IMR-90 (cell line): ENCODE results near the gene TRIM24. TPM values are rescaled to one million over a fixed set of nuclear protein-coding genes. Genes with fewer than 3 reads are reported as not detected.

Experiments used
- ATAC-seq: fragments of 200-7000 bp; cut with Tn5 transposase; 2 replicates; pipeline ENCODE4 v1.9.1; 2020; ENCODE audit warnings: low read depth, mild to moderate bottlenecking, moderate library complexity
- BruUV-seq: library from RNA; stranded (reverse); fragments of 400-500 nt; replicated peaks from 2 replicates; lab custom pipeline; 2021; lab: Mats Ljungman, UMichigan
- CTCF ChIA-PET: fragments of 300-600 bp; formaldehyde crosslinking; extraction: SDS; loops from one replicate; lab custom pipeline; 2021; ENCODE audit warnings: antibody characterized with exemption; lab: Yijun Ruan, JAX
- POLR2A ChIA-PET: fragments of 300-600 bp; sonication (Branson Sonifier 250); formaldehyde crosslinking; loops from one replicate; lab custom pipeline; 2022; ENCODE audit warnings: antibody characterized with exemption; ENCODE audit not compliant: unreplicated experiment; lab: Charles Lee
- DNase-seq: peaks from one replicate; pipeline ENCODE4 v3.0.0; 2013
- H2AFZ ChIP-seq: replicated peaks from 2 replicates; pipeline ENCODE3; 2013; ENCODE audit warnings: low read length, mild to moderate bottlenecking; ENCODE audit not compliant: poor library complexity
- H2AK5ac ChIP-seq: 2 replicates; pipeline ENCODE4 v1.6.1; 2013; ENCODE audit warnings: low read depth, low read length, inconsistent platforms
- H2AK9ac ChIP-seq: replicated peaks from 2 replicates; pipeline ENCODE3; 2013; ENCODE audit warnings: mild to moderate bottlenecking, low read depth, low read length, moderate library complexity; ENCODE audit not compliant: poor library complexity
- H2BK120ac ChIP-seq: 2 replicates; pipeline ENCODE4 v1.6.1; 2013; ENCODE audit warnings: low read depth, low read length, inconsistent platforms
- H2BK15ac ChIP-seq: 3 replicates; pipeline ENCODE4 v1.6.1; 2013; ENCODE audit warnings: low read depth, low read length, inconsistent platforms
- H2BK20ac ChIP-seq: 2 replicates; pipeline ENCODE4 v1.6.1; 2013; ENCODE audit warnings: low read depth, mild to moderate bottlenecking, inconsistent platforms, low read length, moderate library complexity
- H2BK5ac ChIP-seq: 2 replicates; pipeline ENCODE4 v1.6.1; 2013; ENCODE audit warnings: mild to moderate bottlenecking, low read depth, low read length, inconsistent platforms; ENCODE audit not compliant: poor library complexity, severe bottlenecking
- H3K14ac ChIP-seq: replicated peaks from 2 replicates; pipeline ENCODE4 v1.6.1; 2013; ENCODE audit warnings: low read depth, low read length, inconsistent platforms
- H3K18ac ChIP-seq: 2 replicates; pipeline ENCODE4 v1.6.1; 2013; ENCODE audit warnings: low read depth, low read length, control low read depth
- H3K23ac ChIP-seq: 2 replicates; pipeline ENCODE4 v1.6.1; 2013; ENCODE audit warnings: low read depth, low read length, inconsistent platforms
- H3K27ac ChIP-seq: 2 replicates; pipeline ENCODE4 v1.5.1; 2013; ENCODE audit warnings: mild to moderate bottlenecking, control low read depth, low read length; ENCODE audit not compliant: insufficient read depth
- H3K27me3 ChIP-seq: 2 replicates; pipeline ENCODE4 v1.6.1; 2013; ENCODE audit warnings: low read length; ENCODE audit not compliant: control insufficient read depth, insufficient read depth
- H3K36me3 ChIP-seq: 2 replicates; pipeline ENCODE4 v1.6.1; 2013; ENCODE audit warnings: low read length, mixed read lengths; ENCODE audit not compliant: control insufficient read depth, insufficient read depth
- H3K4ac ChIP-seq: 2 replicates; pipeline ENCODE4 v1.6.1; 2013; ENCODE audit warnings: low read depth, low read length, inconsistent platforms
- H3K4me1 ChIP-seq: 2 replicates; pipeline ENCODE4 v1.6.1; 2013; ENCODE audit warnings: low read length, mixed read lengths; ENCODE audit not compliant: control insufficient read depth, insufficient read depth
- H3K4me2 ChIP-seq: 2 replicates; pipeline ENCODE4 v1.6.1; 2013; ENCODE audit warnings: low read depth, mild to moderate bottlenecking, control low read depth, low read length, moderate library complexity
- H3K4me3 ChIP-seq: 2 replicates; pipeline ENCODE4 v1.5.1; 2013; ENCODE audit warnings: low read depth, mild to moderate bottlenecking, control low read depth, low read length, moderate library complexity; ENCODE audit not compliant: insufficient read depth
- H3K56ac ChIP-seq: 2 replicates; pipeline ENCODE4 v1.6.1; 2013; ENCODE audit warnings: low read length, inconsistent platforms; ENCODE audit not compliant: insufficient read depth; ENCODE audit errors: extremely low read depth
- H3K79me1 ChIP-seq, 2 experiments: 2 replicates each; pipeline ENCODE4 v1.6.1; 2013; ENCODE audit warnings: low read length in 2 of 2, inconsistent platforms in 1 of 2, low read depth in 1 of 2
- H3K9ac ChIP-seq: 2 replicates; pipeline ENCODE4 v1.6.1; 2013; ENCODE audit warnings: low read depth, low read length, control low read depth
- H3K9me1 ChIP-seq: 2 replicates; pipeline ENCODE4 v1.6.1; 2013; ENCODE audit warnings: low read length, inconsistent platforms; ENCODE audit not compliant: insufficient read depth
- H3K9me3 ChIP-seq: 2 replicates; pipeline ENCODE4 v1.6.1; 2013; ENCODE audit warnings: low read length; ENCODE audit not compliant: control insufficient read depth, insufficient read depth
- H4K20me1 ChIP-seq: 2 replicates; pipeline ENCODE4 v1.6.1; 2013; ENCODE audit warnings: low read length, inconsistent platforms; ENCODE audit not compliant: insufficient read depth
- H4K5ac ChIP-seq: 2 replicates; pipeline ENCODE4 v1.6.1; 2013; ENCODE audit warnings: mild to moderate bottlenecking, low read depth, low read length, control low read depth
- H4K8ac ChIP-seq, 2 experiments: 2 replicates each; pipeline ENCODE4 v1.6.1; 2013; ENCODE audit warnings: low read depth in 2 of 2, low read length in 2 of 2, control low read depth in 1 of 2, inconsistent platforms in 1 of 2
- H4K91ac ChIP-seq: 2 replicates; pipeline ENCODE4 v1.6.1; 2013; ENCODE audit warnings: low read depth, low read length, inconsistent platforms; ENCODE audit not compliant: insufficient read depth
- BHLHE40 ChIP-seq: fragments of 150-350 bp; IDR thresholded peaks from 2 replicates; pipeline ENCODE4 v1.6.1; 2016; ENCODE audit warnings: mild to moderate bottlenecking, low read depth, low read length
- CEBPB ChIP-seq: IDR thresholded peaks from 2 replicates; pipeline ENCODE4 v1.6.1; 2012; ENCODE audit warnings: low read depth, low read length, improper control_type of control experiment
- CTCF ChIP-seq: conservative IDR thresholded peaks from 2 replicates; pipeline ENCODE4 v1.5.1; 2012; ENCODE audit warnings: mild to moderate bottlenecking, low read depth, low read length, improper control_type of control experiment
- MAFK ChIP-seq: IDR thresholded peaks from 2 replicates; pipeline ENCODE4 v1.6.1; 2012; ENCODE audit warnings: low read depth, low read length, improper control_type of control experiment
- MAZ ChIP-seq: IDR thresholded peaks from 2 replicates; pipeline ENCODE4 v1.6.1; 2012; ENCODE audit warnings: low read depth, mild to moderate bottlenecking, low read length, improper control_type of control experiment, moderate library complexity, borderline replicate concordance
- MXI1 ChIP-seq: IDR thresholded peaks from 2 replicates; pipeline ENCODE4 v1.6.1; 2012; ENCODE audit warnings: low read depth, mild to moderate bottlenecking, low read length, moderate library complexity, borderline replicate concordance
- WGBS, 2 experiments: methylation state at CpG; one replicate each; pipeline versions ENCODE4 v1.1.5 to v1.1.7; 2013; ENCODE audit warnings: missing lambda C conversion rate in 2 of 2; ENCODE audit not compliant: insufficient read length in 1 of 2; ENCODE audit errors: extremely low coverage in 2 of 2; 5-methylcytosine and 5-hydroxymethylcytosine counted together
- dilution Hi-C: fragments of 300-500 bp; cut with HindIII; formaldehyde crosslinking; loops from one replicate; pipeline ENCODE4 v1.14.3; 2018; ENCODE audit warnings: low sequenced_read_pairs; ENCODE audit not compliant: unreplicated experiment
- in situ Hi-C: fragments of 300-500 bp; cut with MboI; formaldehyde crosslinking; loops from 3 replicates; pipeline ENCODE4 v1.14.3; 2019; ENCODE audit warnings: low sequenced_read_pairs, inconsistent platforms, mixed read lengths
- intact Hi-C: fragments of 100-400 bp; cut with micrococcal nuclease; formaldehyde crosslinking; loops from 2 replicates; pipeline ENCODE4 v1.10.0; 2022
- polyA plus RNA-seq, 3 experiments: library from polyadenylated mRNA; depleted of rRNA; stranded (reverse); fragments of >200 nt; gene quantifications; 2 replicates each; pipeline ENCODE4 v1.2.3, GENCODE V29; 2012; ENCODE audit warnings: low replicate concordance in 1 of 3
- total RNA-seq: library from RNA; depleted of rRNA; stranded (reverse); fragments of >200 nt; gene quantifications from 2 replicates; pipeline ENCODE4 v1.2.3, GENCODE V29; 2012
- TF ChIP-seq, protein P1 (sequence below): fragments of 150-350 bp; IDR thresholded peaks from 2 replicates; pipeline ENCODE4 v1.6.1; 2017; ENCODE audit warnings: mild to moderate bottlenecking, antibody characterized with exemption, low read length, low read depth

TRIM24 gene
- total and polyA plus RNA-seq, 2 of the 4 experiments (the other 2 are of a cell fraction): 4.1 to 5.7 TPM

- TF ChIP-seq BHLHE40: no peak
These were observed 26.2 kb upstream of the TRIM24 start (continued) for GRCh38 chr7:138433583-138434443.

DNA sequence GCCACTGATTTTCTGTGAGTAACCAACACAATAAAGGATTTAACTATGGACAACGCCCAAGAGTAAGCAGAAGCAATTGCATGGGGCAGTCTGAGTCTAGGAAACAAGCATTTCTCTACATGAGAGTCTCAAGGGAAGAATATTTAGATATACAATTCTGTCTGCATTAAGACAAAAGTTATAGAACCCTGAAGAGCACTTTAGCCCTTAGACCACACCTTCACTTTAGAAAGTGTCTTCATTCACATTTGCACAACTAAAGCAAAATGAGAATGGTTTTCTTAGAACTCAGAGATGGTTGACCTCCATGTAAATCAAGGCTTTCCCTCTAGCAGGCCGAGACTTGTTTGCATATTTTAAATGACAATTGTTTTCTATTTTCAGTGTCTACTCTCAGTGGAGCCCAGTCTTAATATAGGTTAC, 25.5 kb upstream of the TRIM24 start:
- Histone ChIP-seq H3K4me2 (no peak overlapping the region), H3K9me1 (no peaks in the 10 kb centered on the region), H3K14ac (no peak overlapping the region), H3K9me3 (peaks cover 10% of the 10 kb centered on the region), H4K5ac (no peak overlapping the region), H3K27me3 (no peaks in the 10 kb centered on the region), H3K23ac (no peak overlapping the region), H4K91ac (no peak overlapping the region), H3K36me3 (no peaks in the 10 kb centered on the region), H3K4me1 (no peaks in the 10 kb centered on the region), H2AFZ (no peak overlapping the region), H3K18ac (no peak overlapping the region), H2BK20ac (no peak overlapping the region), H3K79me1 (no peaks in the 10 kb centered on the region), H4K8ac (no peak overlapping the region), H3K27ac (no peak overlapping the region), H2AK5ac (no peak overlapping the region), H3K4me3 (no peak overlapping the region), H3K4ac (no peak overlapping the region), H4K20me1 (no peaks in the 10 kb centered on the region), H2BK5ac (no peak overlapping the region), H3K56ac (no peak overlapping the region), H2BK15ac (no peak overlapping the region), H3K9ac (no peak overlapping the region), H2AK9ac (no peak overlapping the region), H2BK120ac (no peak overlapping the region)
- ChIA-PET POLR2A (no interaction called here), CTCF (no interaction called here)
- no CpG with 5 or more reads among the region's 2 CpGs for WGBS, 2 experiments
- TF ChIP-seq MAFK (no peak), MXI1 (no peak), CTCF (no peak), MAZ (no peak), CEBPB (no peak)
- TF ChIP-seq, protein P1, sequence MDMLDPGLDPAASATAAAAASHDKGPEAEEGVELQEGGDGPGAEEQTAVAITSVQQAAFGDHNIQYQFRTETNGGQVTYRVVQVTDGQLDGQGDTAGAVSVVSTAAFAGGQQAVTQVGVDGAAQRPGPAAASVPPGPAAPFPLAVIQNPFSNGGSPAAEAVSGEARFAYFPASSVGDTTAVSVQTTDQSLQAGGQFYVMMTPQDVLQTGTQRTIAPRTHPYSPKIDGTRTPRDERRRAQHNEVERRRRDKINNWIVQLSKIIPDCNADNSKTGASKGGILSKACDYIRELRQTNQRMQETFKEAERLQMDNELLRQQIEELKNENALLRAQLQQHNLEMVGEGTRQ: no peak
- dilution Hi-C loops: no loop called here
- in situ Hi-C loops: no loop called here
- no TSS peak for BruUV-seq
- DNase-seq (no peak), ATAC-seq (no peak)
- intact Hi-C loops: no loop called here
